Muscle layer of duodenum (tissue), 2 donors: ENCODE measurements around the gene OR10C1.
"Not testable (repeated sequence)": the region's sequence is repeated elsewhere in the genome, so short reads cannot be mapped to it uniquely, and the experiment has no call there.

Experiments used
- H3K27ac ChIP-seq: one replicate; pipeline ENCODE4 v1.7.0; 2013; ENCODE audit warnings: mild to moderate bottlenecking, low read length
- H3K27me3 ChIP-seq: one replicate; pipeline ENCODE4 v1.7.0; 2013; ENCODE audit warnings: low read depth, mild to moderate bottlenecking, control low read depth, low read length
- H3K36me3 ChIP-seq, 2 donors: one replicate each; pipeline ENCODE4 v1.7.0; 2013; ENCODE audit warnings: low read length in 2 of 2, control low read depth in 1 of 2, mild to moderate bottlenecking in 1 of 2; ENCODE audit not compliant: insufficient read depth in 2 of 2, control insufficient read depth in 1 of 2
- H3K4me1 ChIP-seq, 2 donors: one replicate each; pipeline ENCODE4 v1.7.0; 2013; ENCODE audit warnings: low read length in 2 of 2, mild to moderate bottlenecking in 2 of 2, control low read depth in 1 of 2, moderate library complexity in 1 of 2; ENCODE audit not compliant: insufficient read depth in 2 of 2, control insufficient read depth in 1 of 2
- H3K4me3 ChIP-seq, 2 donors: one replicate each; pipeline ENCODE4 v1.7.0; 2013; ENCODE audit warnings: low read length in 2 of 2, low read depth in 1 of 2, mild to moderate bottlenecking in 1 of 2
- H3K9me3 ChIP-seq, 2 donors: one replicate each; pipeline ENCODE4 v1.7.0; 2013; ENCODE audit warnings: low read length in 2 of 2, control low read depth in 1 of 2, mild to moderate bottlenecking in 1 of 2; ENCODE audit not compliant: control insufficient read depth in 1 of 2
- donor health status: healthy.

OR10C1 gene

GRCh38 chr6:29444031-29444430, 4.9 kb downstream of the OR10C1 start:
- H3K36me3 ChIP-seq, H3K4me1 ChIP-seq, H3K9me3 ChIP-seq, H3K27me3 ChIP-seq, H3K27ac ChIP-seq, H3K4me3 ChIP-seq: not testable (repeated sequence)

- Histone ChIP-seq H3K27me3 (no peaks in the 10 kb centered on the region), H3K27ac (no peak overlapping the region), H3K36me3 (no peaks in the 10 kb centered on the region), H3K4me3 (no peak overlapping the region), H3K9me3 (peaks cover 0 to 2% of the 10 kb centered on the region in 2 donors), H3K4me1 (no peaks in the 10 kb centered on the region)
Observed at GRCh38 chr6:29447670-29448069, 8.6 kb downstream of the OR10C1 start.

GRCh38 chr6:29451471-29452193, 12.5 kb downstream of the OR10C1 start:
- peaks cover 0 to 2% of the 10 kb centered on the region in 2 donors for H3K9me3 ChIP-seq
- H3K36me3 ChIP-seq, result no peaks in the 10 kb centered on the region
- no peaks in the 10 kb centered on the region for H3K4me1 ChIP-seq
- H3K4me3 ChIP-seq, result no peak overlapping the region
- no peak overlapping the region for H3K27ac ChIP-seq
- no peaks in the 10 kb centered on the region for H3K27me3 ChIP-seq

- no peaks in the 10 kb centered on the region for H3K4me1 ChIP-seq
- no peak within 1 kb of the TSS for H3K27ac ChIP-seq
- H3K4me3 ChIP-seq, result no peak within 1 kb of the TSS
Observed at GRCh38 chr6:29456971-29457370, 17.9 kb downstream of the OR10C1 start, which contains the start of the genes OR11A1 and OR2H1. TSS of gene OR11A1 (minus strand) at chr6:29457071. CDS start at chr6:29427641, 29,430 bp downstream. TSS of gene OR2H1 (plus strand) at chr6:29457155. CDS start at chr6:29461770, 4,615 bp downstream.

GRCh38 chr6:29461021-29461814, 22.1 kb downstream of the OR10C1 start:
- Histone ChIP-seq H3K27ac (no peak overlapping the region), H3K9me3 (no peaks in the 10 kb centered on the region), H3K4me3 (no peak overlapping the region), H3K36me3 (no peaks in the 10 kb centered on the region), H3K27me3 (no peaks in the 10 kb centered on the region), H3K4me1 (no peaks in the 10 kb centered on the region)

More at GRCh38 chr6:29456971-29457370, 17.9 kb downstream of the OR10C1 start, which contains the start of the genes OR11A1 and OR2H1:
- Histone ChIP-seq H3K36me3 (no peaks in the 10 kb centered on the region), H3K9me3 (peaks cover 0 to under 1% of the 10 kb centered on the region in 2 donors), H3K27me3 (no peaks in the 10 kb centered on the region)

- Histone ChIP-seq H3K27me3 (no peaks in the 10 kb centered on the region), H3K4me3 (no peak overlapping the region), H3K4me1 (no peaks in the 10 kb centered on the region), H3K36me3 (no peaks in the 10 kb centered on the region), H3K27ac (no peak overlapping the region), H3K9me3 (no peaks in the 10 kb centered on the region)
Observed at GRCh38 chr6:29462022-29462421, 22.9 kb downstream of the OR10C1 start.

- H3K27ac ChIP-seq, result no peak overlapping the region
- no peak overlapping the region for H3K4me3 ChIP-seq
- H3K9me3 ChIP-seq, result no peaks in the 10 kb centered on the region
- H3K27me3 ChIP-seq, result no peaks in the 10 kb centered on the region
- no peaks in the 10 kb centered on the region for H3K36me3 ChIP-seq
- no peaks in the 10 kb centered on the region for H3K4me1 ChIP-seq
Observed at GRCh38 chr6:29465279-29465678, 26.2 kb downstream of the OR10C1 start.

- Histone ChIP-seq H3K9me3 (no peaks in the 10 kb centered on the region), H3K27ac (no peak overlapping the region), H3K36me3 (no peaks in the 10 kb centered on the region), H3K4me1 (no peaks in the 10 kb centered on the region), H3K27me3 (no peaks in the 10 kb centered on the region), H3K4me3 (no peak overlapping the region)
Observed at GRCh38 chr6:29465801-29466200, 26.7 kb downstream of the OR10C1 start.

GRCh38 chr6:29466241-29466640, 27.1 kb downstream of the OR10C1 start:
- H3K9me3 ChIP-seq, result no peaks in the 10 kb centered on the region
- H3K4me1 ChIP-seq, result no peaks in the 10 kb centered on the region
- no peaks in the 10 kb centered on the region for H3K36me3 ChIP-seq
- H3K4me3 ChIP-seq, result no peak overlapping the region
- no peak overlapping the region for H3K27ac ChIP-seq
- H3K27me3 ChIP-seq, result no peaks in the 10 kb centered on the region

GRCh38 chr6:29474996-29475395, 35.9 kb downstream of the OR10C1 start:
- no peaks in the 10 kb centered on the region for H3K9me3 ChIP-seq
- no peak overlapping the region for H3K4me3 ChIP-seq
- no peak overlapping the region for H3K27ac ChIP-seq
- H3K27me3 ChIP-seq, result no peaks in the 10 kb centered on the region
- H3K36me3 ChIP-seq, result no peaks in the 10 kb centered on the region
- no peaks in the 10 kb centered on the region for H3K4me1 ChIP-seq

- Histone ChIP-seq H3K9me3 (no peaks in the 10 kb centered on the region), H3K36me3 (no peaks in the 10 kb centered on the region), H3K27me3 (no peaks in the 10 kb centered on the region), H3K4me1 (no peaks in the 10 kb centered on the region), H3K27ac (no peak overlapping the region), H3K4me3 (no peak overlapping the region)
Observed at GRCh38 chr6:29477923-29478450, 38.9 kb downstream of the OR10C1 start.
